Upper lobe of right lung (tissue), 1 donor: ENCODE data around the gene RNF150. TPM values are rescaled to one million over a fixed set of nuclear protein-coding genes. Genes with fewer than 3 reads are reported as not detected.

Source experiments
- ATAC-seq: fragments of 200-7000 bp; cut with Tn5 transposase; one replicate; pipeline ENCODE4 v1.9.1; 2020; ENCODE audit warnings: mild to moderate bottlenecking, moderate library complexity
- DNase-seq: peaks from one replicate; pipeline ENCODE4 v3.0.0-alpha.2; 2020
- H3K27ac ChIP-seq: fragments of 200-600 bp; one replicate; pipeline ENCODE4 v1.8.0; 2022
- H3K27me3 ChIP-seq: fragments of 200-600 bp; one replicate; pipeline ENCODE4 v1.8.0; 2022; ENCODE audit warnings: mild to moderate bottlenecking
- H3K36me3 ChIP-seq: fragments of 200-600 bp; one replicate; pipeline ENCODE4 v1.8.0; 2022
- H3K4me1 ChIP-seq: fragments of 200-600 bp; one replicate; pipeline ENCODE4 v1.8.0; 2022
- H3K4me3 ChIP-seq: fragments of 200-600 bp; one replicate; pipeline ENCODE4 v1.8.0; 2022; ENCODE audit warnings: mild to moderate bottlenecking
- H3K9me3 ChIP-seq: fragments of 200-600 bp; one replicate; pipeline ENCODE4 v1.8.0; 2022
- CTCF ChIP-seq: fragments of 200-600 bp; IDR thresholded peaks from one replicate; pipeline ENCODE4 v1.8.0; 2022; ENCODE audit warnings: antibody characterized with exemption
- intact Hi-C: fragments of 100-400 bp; cut with DNase I; formaldehyde crosslinking; loops from one replicate; pipeline ENCODE4 v1.11.0; 2022
- total RNA-seq: library from RNA; stranded (reverse); fragmentation: NEBNext Ultra II Directional; extraction: Animal tissue kit (Norgen Biotek cat#: 25700); gene quantifications from one replicate; pipeline ENCODE4 v1.2.1, GENCODE V29; 2021
- donor health status: DM: no; HTN: yes; CAD: no; lungs with severe emphysema.

RNF150 gene
- total RNA-seq, 1 donor from 2014 or later = 2.4 TPM

- Histone ChIP-seq H3K36me3 (no peaks in the 10 kb centered on the region), H3K27me3 (no peaks in the 10 kb centered on the region), H3K9me3 (no peaks in the 10 kb centered on the region), H3K4me1 (no peaks in the 10 kb centered on the region), H3K4me3 (no peak overlapping the region), H3K27ac (no peak overlapping the region)
- ATAC-seq = no peak
- no peak for DNase-seq
- intact Hi-C loops = no loop called here
- TF ChIP-seq CTCF = no peak
These were observed 203.3 kb downstream of the RNF150 start for GRCh38 chr4:140930011-140930410.

GRCh38 chr4:140928880-140929279 is 204.4 kb downstream of the RNF150 start:
- TF ChIP-seq CTCF = no peak
- intact Hi-C loops = no loop called here
- H3K4me1 ChIP-seq = no peaks in the 10 kb centered on the region
- no peak overlapping the region for H3K4me3 ChIP-seq
- no peaks in the 10 kb centered on the region for H3K27me3 ChIP-seq
- DNase-seq (no peak), ATAC-seq (no peak)
- no peak overlapping the region for H3K27ac ChIP-seq
- H3K9me3 ChIP-seq = no peaks in the 10 kb centered on the region
- H3K36me3 ChIP-seq = no peaks in the 10 kb centered on the region

GRCh38 chr4:140926672-140927071 is 206.6 kb downstream of the RNF150 start:
- Histone ChIP-seq H3K9me3 (no peaks in the 10 kb centered on the region), H3K27me3 (no peaks in the 10 kb centered on the region), H3K27ac (no peak overlapping the region), H3K4me1 (no peaks in the 10 kb centered on the region), H3K36me3 (no peaks in the 10 kb centered on the region), H3K4me3 (no peak overlapping the region)
- intact Hi-C loops = no loop called here
- DNase-seq (no peak), ATAC-seq (no peak)
- no peak for TF ChIP-seq CTCF

- H3K4me3 ChIP-seq = no peak overlapping the region
- H3K4me1 ChIP-seq = no peaks in the 10 kb centered on the region
- no peaks in the 10 kb centered on the region for H3K9me3 ChIP-seq
- no peaks in the 10 kb centered on the region for H3K36me3 ChIP-seq
- intact Hi-C loops = no loop called here
- ATAC-seq (no peak), DNase-seq (no peak)
- H3K27me3 ChIP-seq = no peaks in the 10 kb centered on the region
- H3K27ac ChIP-seq = no peak overlapping the region
- no peak for TF ChIP-seq CTCF
These were observed 207.9 kb downstream of the RNF150 start for GRCh38 chr4:140925417-140925816.

- ATAC-seq = no peak
- H3K36me3 ChIP-seq = no peaks in the 10 kb centered on the region
- no peak overlapping the region for H3K4me3 ChIP-seq
- no peak for TF ChIP-seq CTCF
- H3K27me3 ChIP-seq = no peaks in the 10 kb centered on the region
- H3K9me3 ChIP-seq = no peaks in the 10 kb centered on the region
- no peak overlapping the region for H3K27ac ChIP-seq
- intact Hi-C loops = no loop called here
- DNase-seq = no peak
- no peaks in the 10 kb centered on the region for H3K4me1 ChIP-seq
These were observed 208.4 kb downstream of the RNF150 start for GRCh38 chr4:140924761-140925392.
